DOHH2 (cell line): ENCODE measurements around the gene CACNB1.

Experiments used
- EZH2phosphoT487 ChIP-seq: fragments of 200-600 bp; sonication (generic); IDR thresholded peaks from 2 replicates; pipeline ENCODE4 v1.6.1; 2017; ENCODE audit warnings: borderline replicate concordance, mild to moderate bottlenecking, antibody characterized with exemption, low read length, moderate library complexity, mixed read lengths
- TF ChIP-seq, protein P1 (sequence below): fragments of 200-600 bp; sonication (generic); IDR thresholded peaks from one replicate; pipeline ENCODE4 v1.5.1; 2014; ENCODE audit warnings: antibody characterized with exemption, mild to moderate bottlenecking, low read depth, low read length; ENCODE audit not compliant: poor library complexity, severe bottlenecking

DNA sequence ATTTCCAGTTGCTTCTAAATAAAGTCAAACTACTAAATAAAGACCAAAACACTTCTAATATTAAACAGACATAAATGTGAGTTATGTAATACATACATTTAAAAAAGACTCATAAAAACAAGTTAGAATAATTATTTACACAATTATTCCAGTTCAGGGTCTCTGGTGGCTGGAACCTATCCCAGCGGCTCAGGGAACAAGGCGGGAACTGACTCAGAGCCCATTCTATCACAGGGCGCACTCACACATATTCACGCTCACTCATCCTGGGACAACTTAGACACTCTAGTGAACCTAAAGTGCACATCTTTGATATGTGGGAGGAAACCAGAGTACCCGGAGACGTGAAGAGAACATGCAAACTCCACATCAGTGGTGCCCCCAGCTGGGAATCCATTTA, 71.0 kb downstream of the CACNB1 start:
- TF ChIP-seq, protein P1, sequence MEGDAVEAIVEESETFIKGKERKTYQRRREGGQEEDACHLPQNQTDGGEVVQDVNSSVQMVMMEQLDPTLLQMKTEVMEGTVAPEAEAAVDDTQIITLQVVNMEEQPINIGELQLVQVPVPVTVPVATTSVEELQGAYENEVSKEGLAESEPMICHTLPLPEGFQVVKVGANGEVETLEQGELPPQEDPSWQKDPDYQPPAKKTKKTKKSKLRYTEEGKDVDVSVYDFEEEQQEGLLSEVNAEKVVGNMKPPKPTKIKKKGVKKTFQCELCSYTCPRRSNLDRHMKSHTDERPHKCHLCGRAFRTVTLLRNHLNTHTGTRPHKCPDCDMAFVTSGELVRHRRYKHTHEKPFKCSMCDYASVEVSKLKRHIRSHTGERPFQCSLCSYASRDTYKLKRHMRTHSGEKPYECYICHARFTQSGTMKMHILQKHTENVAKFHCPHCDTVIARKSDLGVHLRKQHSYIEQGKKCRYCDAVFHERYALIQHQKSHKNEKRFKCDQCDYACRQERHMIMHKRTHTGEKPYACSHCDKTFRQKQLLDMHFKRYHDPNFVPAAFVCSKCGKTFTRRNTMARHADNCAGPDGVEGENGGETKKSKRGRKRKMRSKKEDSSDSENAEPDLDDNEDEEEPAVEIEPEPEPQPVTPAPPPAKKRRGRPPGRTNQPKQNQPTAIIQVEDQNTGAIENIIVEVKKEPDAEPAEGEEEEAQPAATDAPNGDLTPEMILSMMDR = no peak
- no peak for TF ChIP-seq EZH2phosphoT487
